ENCODE results near the gene AVPI1.

The AVPI1 gene

DNA sequence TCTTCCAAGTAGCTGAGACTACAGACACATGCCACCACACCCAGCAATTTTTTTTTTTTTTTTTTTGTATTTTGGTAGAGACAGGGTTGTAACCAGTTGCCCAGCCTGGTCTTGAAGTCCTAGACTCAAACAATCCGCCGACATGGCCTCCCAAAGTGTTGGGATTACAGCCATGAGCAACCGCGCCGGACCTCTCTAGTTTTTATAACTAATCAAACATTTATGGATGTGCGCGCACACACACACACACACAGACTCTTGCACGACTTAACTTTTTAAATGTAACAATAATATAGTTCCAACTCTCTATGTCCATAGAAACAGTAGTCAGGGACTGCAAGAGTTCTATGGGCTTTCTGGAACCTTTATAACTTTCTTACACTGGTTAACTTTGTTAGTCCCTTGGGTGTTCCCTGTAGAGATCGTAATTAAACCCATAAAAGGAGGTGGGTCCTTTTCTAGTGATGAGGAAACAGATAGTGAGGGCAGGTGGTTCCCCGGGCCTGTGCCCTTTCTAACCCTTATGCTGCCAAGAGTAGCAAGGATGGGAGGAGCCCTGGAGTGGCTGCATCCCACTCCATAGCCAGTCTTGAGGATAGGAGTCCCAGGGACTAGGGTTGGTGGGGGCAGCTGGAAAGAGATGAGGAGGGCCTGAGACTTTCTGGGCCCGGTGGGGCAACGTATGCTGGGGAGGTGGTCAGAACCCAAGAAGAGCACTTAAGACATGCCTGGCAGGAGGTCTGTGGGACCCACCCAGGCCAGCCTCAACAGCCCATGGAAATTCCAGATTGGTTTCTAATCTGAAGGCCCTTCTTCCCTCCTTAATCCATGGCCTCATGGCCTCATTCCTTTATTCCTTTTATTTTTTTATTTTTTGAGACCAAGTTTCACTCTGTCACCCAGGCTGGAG lies 35.1 kb upstream of the AVPI1 start:
- ChIA-PET CTCF (interaction anchor here (0.8 to 8.7 kb wide), 6 partner anchors 9 to 36 kb away, joined by 3 to 117 read pairs (median 15); partner anchors contain the start of gene MARVELD1), POLR2A (no interaction called here)
- TF ChIP-seq, protein P1, sequence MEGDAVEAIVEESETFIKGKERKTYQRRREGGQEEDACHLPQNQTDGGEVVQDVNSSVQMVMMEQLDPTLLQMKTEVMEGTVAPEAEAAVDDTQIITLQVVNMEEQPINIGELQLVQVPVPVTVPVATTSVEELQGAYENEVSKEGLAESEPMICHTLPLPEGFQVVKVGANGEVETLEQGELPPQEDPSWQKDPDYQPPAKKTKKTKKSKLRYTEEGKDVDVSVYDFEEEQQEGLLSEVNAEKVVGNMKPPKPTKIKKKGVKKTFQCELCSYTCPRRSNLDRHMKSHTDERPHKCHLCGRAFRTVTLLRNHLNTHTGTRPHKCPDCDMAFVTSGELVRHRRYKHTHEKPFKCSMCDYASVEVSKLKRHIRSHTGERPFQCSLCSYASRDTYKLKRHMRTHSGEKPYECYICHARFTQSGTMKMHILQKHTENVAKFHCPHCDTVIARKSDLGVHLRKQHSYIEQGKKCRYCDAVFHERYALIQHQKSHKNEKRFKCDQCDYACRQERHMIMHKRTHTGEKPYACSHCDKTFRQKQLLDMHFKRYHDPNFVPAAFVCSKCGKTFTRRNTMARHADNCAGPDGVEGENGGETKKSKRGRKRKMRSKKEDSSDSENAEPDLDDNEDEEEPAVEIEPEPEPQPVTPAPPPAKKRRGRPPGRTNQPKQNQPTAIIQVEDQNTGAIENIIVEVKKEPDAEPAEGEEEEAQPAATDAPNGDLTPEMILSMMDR (IDR thresholded peaks at IDR 0.05; ENCODE audit: insufficient read depth, low read length, missing control alignments), result no peak
- no peak overlapping the region for H3K4me3 ChIP-seq (ENCODE audit: low read depth, low read length)
- DNase-seq (ENCODE audit: low read depth, low spot score), result no peak

DNA sequence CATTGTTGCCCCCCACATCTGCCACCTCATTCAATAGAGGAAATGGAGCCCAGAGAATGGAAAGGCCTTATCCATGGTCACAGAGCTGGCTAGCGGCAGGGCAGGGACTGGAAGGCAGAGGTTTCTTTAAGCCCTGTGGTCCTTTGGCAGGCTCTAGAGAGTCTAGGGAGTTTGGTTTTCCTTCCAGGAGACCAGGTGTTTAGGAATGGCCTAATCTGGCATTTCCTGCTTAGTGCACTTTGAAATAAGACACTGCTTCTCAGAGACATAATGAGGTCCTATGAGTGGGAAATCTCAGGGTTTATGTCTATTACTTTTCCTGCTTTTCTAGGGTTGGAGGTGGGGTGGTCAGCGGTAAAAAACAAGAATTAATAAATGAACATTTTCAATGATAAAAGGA lies 32.6 kb upstream of the AVPI1 start:
- DNase-seq (ENCODE audit: low read depth, low spot score), result no peak
- ChIA-PET CTCF (interaction anchor here (4.3 to 21.1 kb wide), 4 partner anchors 10 to 35 kb away, joined by 37 to 664 read pairs (median 69); partner anchors contain the start of genes AVPI1 and ZFYVE27), POLR2A (interaction anchor here (0.9 kb wide), 1 partner anchor 32 kb away, joined by 5 read pairs; the partner anchor contains the start of gene AVPI1)
- TF ChIP-seq, protein P1 (IDR thresholded peaks at IDR 0.05; ENCODE audit: insufficient read depth, low read length, missing control alignments), result no peak
- no peak overlapping the region for H3K4me3 ChIP-seq (ENCODE audit: low read depth, low read length)

DNA sequence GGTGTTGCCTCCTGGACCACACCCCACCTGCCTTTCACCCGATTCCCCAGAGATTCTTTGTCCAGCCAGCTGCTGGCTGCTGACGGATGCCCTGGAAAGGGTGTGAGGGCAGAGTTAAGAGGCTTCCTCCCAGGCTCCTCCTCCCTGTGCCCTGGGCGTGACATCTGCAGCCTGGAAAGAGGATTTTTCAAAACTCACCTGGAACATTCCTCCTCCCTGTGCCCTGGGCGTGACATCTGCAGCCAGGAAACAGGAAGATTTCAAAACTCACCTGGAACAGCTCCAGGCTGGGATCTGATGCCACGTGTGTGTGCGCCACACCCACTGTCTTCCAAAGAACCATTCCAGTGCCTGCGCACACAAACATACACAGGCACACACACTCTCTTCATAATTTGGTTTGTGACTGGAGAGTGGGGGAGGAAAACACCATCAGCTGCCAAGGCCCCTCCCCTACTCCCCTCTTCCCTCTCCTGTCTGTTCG lies 31.7 kb upstream of the AVPI1 start:
- CTCF ChIA-PET, result interaction anchor here (3.1 to 21.1 kb wide), 6 partner anchors 7 to 34 kb away, joined by 19 to 664 read pairs (median 69); partner anchors contain the start of genes AVPI1 and ZFYVE27
- POLR2A ChIA-PET, result interaction anchor here (0.6 to 1.4 kb wide), 3 partner anchors 31 to 354 kb away, joined by 3 to 5 read pairs (median 3); partner anchors contain the start of gene AVPI1
- H3K4me3 ChIP-seq (ENCODE audit: low read depth, low read length), result no peak overlapping the region
- TF ChIP-seq, protein P1 (IDR thresholded peaks at IDR 0.05; ENCODE audit: insufficient read depth, low read length, missing control alignments), result no peak
- no peak for DNase-seq (ENCODE audit: low read depth, low spot score)

DNA sequence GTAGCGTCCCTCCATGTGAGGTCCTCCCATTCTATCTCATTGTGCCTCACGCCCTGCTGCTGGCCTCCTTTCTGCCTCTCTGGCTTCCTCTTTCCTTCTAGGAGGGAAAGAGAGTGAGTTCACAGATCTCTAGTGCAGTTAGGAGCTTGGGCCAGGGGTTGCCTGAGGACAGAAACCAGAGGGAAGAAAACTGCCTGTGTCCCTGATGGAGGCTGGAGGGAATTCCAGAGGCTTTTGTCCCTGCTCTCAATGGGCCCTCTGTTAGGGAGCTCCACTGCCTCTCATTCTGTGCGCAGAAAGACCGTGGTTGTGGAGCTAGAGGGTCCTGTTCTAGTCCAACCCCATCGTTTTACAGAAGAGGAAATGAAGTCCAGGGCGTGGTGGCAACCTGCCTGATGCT lies 31.1 kb upstream of the AVPI1 start:
- no peak overlapping the region for H3K4me3 ChIP-seq (ENCODE audit: low read depth, low read length)
- POLR2A ChIA-PET, result interaction anchor here (1.4 kb wide), 1 partner anchor 34 kb away, joined by 3 read pairs; no protein-coding TSS in a partner anchor
- TF ChIP-seq, protein P1 (IDR thresholded peaks at IDR 0.05; ENCODE audit: insufficient read depth, low read length, missing control alignments), result no peak
- CTCF ChIA-PET, result interaction anchor here (3.1 to 21.1 kb wide), 5 partner anchors 8 to 34 kb away, joined by 19 to 664 read pairs (median 43); partner anchors contain the start of genes AVPI1 and ZFYVE27
- DNase-seq (ENCODE audit: low read depth, low spot score), result no peak

DNA sequence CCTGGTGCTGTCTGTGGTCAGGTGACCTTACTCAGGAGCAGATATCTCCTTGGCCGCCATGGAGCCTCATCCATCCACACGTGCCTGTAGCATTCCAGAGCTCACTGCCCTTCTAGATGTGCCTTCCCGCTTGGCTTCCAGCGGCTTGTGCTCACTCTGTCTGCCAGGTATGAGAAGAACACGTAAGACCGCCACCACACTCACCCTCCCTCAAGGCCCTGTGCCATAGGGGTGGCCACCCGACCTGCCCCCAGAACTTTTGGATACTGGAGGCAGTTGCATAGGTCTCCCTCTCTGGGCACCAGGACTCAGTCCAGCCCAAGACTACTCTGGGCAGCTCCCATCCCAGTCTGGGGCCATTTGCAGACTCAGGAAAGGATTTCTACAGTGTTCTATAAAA lies 30.6 kb upstream of the AVPI1 start:
- no peak for DNase-seq (ENCODE audit: low read depth, low spot score)
- TF ChIP-seq, protein P1 (IDR thresholded peaks at IDR 0.05; ENCODE audit: insufficient read depth, low read length, missing control alignments), result no peak
- POLR2A ChIA-PET, result interaction anchor here (1.4 kb wide), 1 partner anchor 34 kb away, joined by 3 read pairs; no protein-coding TSS in a partner anchor
- CTCF ChIA-PET, result interaction anchor here (0.9 to 21.1 kb wide), 7 partner anchors 8 to 46 kb away, joined by 4 to 664 read pairs (median 37); partner anchors contain the start of genes AVPI1 and ZFYVE27
- no peak overlapping the region for H3K4me3 ChIP-seq (ENCODE audit: low read depth, low read length)

All from AG04449 (cell line).